HepG2 (cell line): ENCODE measurements around the gene IKZF4.

Source experiments
- ATF7 ChIP-seq, 2 experiments: fragments of 450-650 bp in 1 of 2; sonication (generic) in 1 of 2; formaldehyde crosslinking in 1 of 2; IDR thresholded peaks; 2 replicates each; pipeline versions ENCODE4 v1.4.0 to v1.6.1; 2016 to 2020; ENCODE audit warnings: antibody characterized with exemption in 1 of 2, mild to moderate bottlenecking in 1 of 2, missing genetic modification reagents in 1 of 2
- FOXK2 ChIP-seq: fragments of 450-650 bp; IDR thresholded peaks from 2 replicates; pipeline ENCODE4 v1.6.1; 2016
- FOXM1 ChIP-seq: sonication (generic); formaldehyde crosslinking; IDR thresholded peaks from 2 replicates; pipeline ENCODE4 v1.5.0; 2020; ENCODE audit warnings: missing genetic modification reagents
- JUND ChIP-seq: sonication (generic); formaldehyde crosslinking; IDR thresholded peaks from 2 replicates; pipeline ENCODE4 v1.8.0; 2022; ENCODE audit warnings: mild to moderate bottlenecking, missing genetic modification reagents
- MAF1 ChIP-seq: sonication (generic); formaldehyde crosslinking; IDR thresholded peaks from 2 replicates; pipeline ENCODE4 v1.5.0; 2020; ENCODE audit warnings: missing genetic modification reagents, borderline replicate concordance
- NKX3-1 ChIP-seq: sonication (generic); formaldehyde crosslinking; IDR thresholded peaks from 2 replicates; pipeline ENCODE4 v1.5.0; 2020; ENCODE audit warnings: missing genetic modification reagents
- SRSF9 ChIP-seq: fragments of 200-400 bp; formaldehyde crosslinking; IDR thresholded peaks from 2 replicates; pipeline ENCODE4 v1.6.1; 2018; ENCODE audit warnings: borderline replicate concordance, mild to moderate bottlenecking, low read depth, low read length; ENCODE audit not compliant: insufficient read depth, poor library complexity, severe bottlenecking
- YY1 ChIP-seq: IDR thresholded peaks from 2 replicates; pipeline ENCODE4 v1.6.1; 2011; ENCODE audit warnings: low read length, low read depth, moderate library complexity, mild to moderate bottlenecking; ENCODE audit not compliant: insufficient read depth, insufficient replicate concordance
- ZNF75D ChIP-seq: sonication (generic); formaldehyde crosslinking; IDR thresholded peaks from 2 replicates; pipeline ENCODE4 v1.8.1; 2023; ENCODE audit warnings: missing genetic modification reagents, mild to moderate bottlenecking, borderline replicate concordance
- TF ChIP-seq, protein P1 (sequence below): sonication (generic); formaldehyde crosslinking; IDR thresholded peaks from 2 replicates; pipeline ENCODE4 v1.5.0; 2020; ENCODE audit warnings: mild to moderate bottlenecking, missing genetic modification reagents, moderate library complexity

DNA sequence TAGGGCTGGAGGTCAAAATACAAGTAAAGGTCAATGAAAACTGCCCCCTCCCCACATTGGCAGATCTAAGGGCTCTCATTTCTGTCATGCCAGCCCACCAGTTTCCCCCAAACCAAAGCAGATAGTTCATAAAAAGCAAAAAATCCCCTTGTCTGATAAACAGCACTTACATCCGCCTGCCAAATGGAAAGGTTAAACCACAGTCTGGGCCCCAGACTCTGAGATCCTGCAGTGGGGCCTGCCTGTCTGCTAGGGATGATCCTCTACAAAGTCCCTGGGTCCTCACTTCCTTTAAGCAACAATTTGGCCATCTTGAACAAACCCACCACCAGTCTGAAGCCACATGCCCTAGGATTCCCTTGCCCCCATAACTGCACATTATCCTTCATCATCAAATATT lies 11.1 kb downstream of the IKZF4 start:
- TF ChIP-seq FOXM1 (CRISPR knock-in tag) = no peak
- TF ChIP-seq, protein P1, sequence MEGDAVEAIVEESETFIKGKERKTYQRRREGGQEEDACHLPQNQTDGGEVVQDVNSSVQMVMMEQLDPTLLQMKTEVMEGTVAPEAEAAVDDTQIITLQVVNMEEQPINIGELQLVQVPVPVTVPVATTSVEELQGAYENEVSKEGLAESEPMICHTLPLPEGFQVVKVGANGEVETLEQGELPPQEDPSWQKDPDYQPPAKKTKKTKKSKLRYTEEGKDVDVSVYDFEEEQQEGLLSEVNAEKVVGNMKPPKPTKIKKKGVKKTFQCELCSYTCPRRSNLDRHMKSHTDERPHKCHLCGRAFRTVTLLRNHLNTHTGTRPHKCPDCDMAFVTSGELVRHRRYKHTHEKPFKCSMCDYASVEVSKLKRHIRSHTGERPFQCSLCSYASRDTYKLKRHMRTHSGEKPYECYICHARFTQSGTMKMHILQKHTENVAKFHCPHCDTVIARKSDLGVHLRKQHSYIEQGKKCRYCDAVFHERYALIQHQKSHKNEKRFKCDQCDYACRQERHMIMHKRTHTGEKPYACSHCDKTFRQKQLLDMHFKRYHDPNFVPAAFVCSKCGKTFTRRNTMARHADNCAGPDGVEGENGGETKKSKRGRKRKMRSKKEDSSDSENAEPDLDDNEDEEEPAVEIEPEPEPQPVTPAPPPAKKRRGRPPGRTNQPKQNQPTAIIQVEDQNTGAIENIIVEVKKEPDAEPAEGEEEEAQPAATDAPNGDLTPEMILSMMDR (CRISPR knock-in tag) = no peak
- TF ChIP-seq NKX3-1 (CRISPR knock-in tag) = no peak
- no peak for TF ChIP-seq ZNF75D (CRISPR knock-in tag)
- TF ChIP-seq JUND (CRISPR knock-in tag) = no peak
- no peak for TF ChIP-seq ATF7 (IDR thresholded peaks at IDR 0.05)
- no peak for TF ChIP-seq ATF7 (CRISPR knock-in tag; IDR thresholded peaks at IDR 0.05)
- TF ChIP-seq MAF1 (CRISPR knock-in tag) = no peak
- TF ChIP-seq YY1 = no peak
- no peak for TF ChIP-seq SRSF9
- no peak for TF ChIP-seq FOXK2
